K562 (cell line): Measurements from ENCODE around the gene PROKR1. TPM values are rescaled to one million over a fixed set of nuclear protein-coding genes. Genes with fewer than 3 reads are reported as not detected.

Experiments used
- ATAC-seq: fragments of 200-7000 bp; cut with Tn5 transposase; 3 replicates; pipeline ENCODE4 v1.9.1; 2020; ENCODE audit warnings: moderate library complexity
- BruUV-seq: library from RNA; stranded (reverse); fragments of 400-500 nt; replicated peaks from 2 replicates; lab custom pipeline; 2021; lab: Mats Ljungman, UMichigan
- CTCF ChIA-PET: fragments of 300-600 bp; formaldehyde crosslinking; extraction: SDS; loops from one replicate; lab custom pipeline; 2021; ENCODE audit warnings: low intra/inter-chr PET ratio; lab: Yijun Ruan, JAX
- POLR2A ChIA-PET: fragments of 300-600, 350-650 bp; sonication (Branson Sonifier 250); formaldehyde crosslinking; extraction: SDS; loops from one replicate; lab custom pipeline; 2021; ENCODE audit warnings: antibody characterized with exemption, inconsistent platforms; lab: Yijun Ruan, JAX
- DNase-seq, 4 experiments: peaks; one replicate each; pipeline versions ENCODE4 v3.0.0 to v3.0.0-alpha.2; 2011 to 2018; ENCODE audit warnings: low spot score in 3 of 4, mixed read lengths in 3 of 4; ENCODE audit errors: extremely low read depth in 1 of 4
- FAIRE-seq: peaks from 2 replicates; lab custom pipeline; 2011; peaks lifted over from hg19 to GRCh38; lab: Jason Lieb, UNC
- H2AFZ ChIP-seq: 2 replicates; pipeline ENCODE4 v1.6.0; 2011; ENCODE audit warnings: low read depth, low read length, control low read depth, inconsistent platforms
- H3K27ac ChIP-seq: fragments of 200-600 bp; 3 replicates; pipeline ENCODE4 v1.8.0; 2011; ENCODE audit warnings: low read depth, mild to moderate bottlenecking, control low read depth, inconsistent platforms, low read length, moderate library complexity, mixed read lengths; ENCODE audit errors: extremely low read depth
- H3K27me3 ChIP-seq, 2 experiments: fragments of 300-600 bp in 1 of 2; 2 replicates in 1 of 2; 3 replicates in 1 of 2; pipeline versions ENCODE4 v1.6.0 to v1.8.0; 2011; ENCODE audit warnings: inconsistent platforms in 2 of 2, low read length in 2 of 2, mild to moderate bottlenecking in 1 of 2, mixed read lengths in 1 of 2, moderate library complexity in 1 of 2; ENCODE audit not compliant: control insufficient read depth in 2 of 2, insufficient read depth in 2 of 2
- H3K36me3 ChIP-seq: fragments of 300-600 bp; 3 replicates; pipeline ENCODE4 v1.8.0; 2011; ENCODE audit warnings: mild to moderate bottlenecking, low read length, inconsistent platforms; ENCODE audit not compliant: control insufficient read depth, insufficient read depth
- H3K4me1 ChIP-seq, 2 experiments: fragments of 200-600 bp in 1 of 2; replicated peaks in 1 of 2; 2 replicates in 1 of 2; 3 replicates in 1 of 2; pipeline versions ENCODE4 v1.5.1 to v1.8.0; 2011; ENCODE audit warnings: inconsistent platforms in 2 of 2, low read length in 2 of 2, mild to moderate bottlenecking in 1 of 2, mixed read lengths in 1 of 2, moderate library complexity in 1 of 2; ENCODE audit not compliant: control insufficient read depth in 2 of 2, insufficient read depth in 2 of 2
- H3K4me2 ChIP-seq: 2 replicates; pipeline ENCODE4 v1.6.1; 2011; ENCODE audit warnings: low read length, control low read depth, inconsistent platforms, mixed read lengths; ENCODE audit not compliant: insufficient read depth
- H3K4me3 ChIP-seq: fragments of 200-600 bp; sonication (generic), shearing (Covaris generic); 2 replicates; pipeline ENCODE4 v1.5.1; 2016; ENCODE audit warnings: control low read depth, inconsistent platforms
- H3K79me2 ChIP-seq: fragments of 200-600 bp; 3 replicates; pipeline ENCODE4 v1.8.0; 2011; ENCODE audit warnings: low read length, inconsistent platforms; ENCODE audit not compliant: control insufficient read depth, insufficient read depth
- H3K9ac ChIP-seq, 2 experiments: 2 replicates each; pipeline versions ENCODE4 v1.6.0 to v1.6.1; 2011; ENCODE audit warnings: low read depth in 2 of 2, low read length in 2 of 2, control low read depth in 1 of 2, inconsistent platforms in 1 of 2, mild to moderate bottlenecking in 1 of 2, mixed read lengths in 1 of 2; ENCODE audit not compliant: insufficient read depth in 1 of 2
- H3K9me1 ChIP-seq: one replicate; pipeline ENCODE4 v1.6.0; 2011; ENCODE audit warnings: inconsistent platforms, mild to moderate bottlenecking, low read length, moderate library complexity; ENCODE audit not compliant: control insufficient read depth, insufficient read depth
- H3K9me3 ChIP-seq: replicated peaks from 2 replicates; pipeline ENCODE4 v1.5.1; 2011; ENCODE audit warnings: low read depth, low read length, inconsistent platforms; ENCODE audit not compliant: control insufficient read depth, insufficient read depth
- H4K20me1 ChIP-seq: replicated peaks from 2 replicates; pipeline ENCODE4 v1.6.1; 2011; ENCODE audit warnings: low read length, inconsistent platforms, mixed read lengths; ENCODE audit not compliant: control insufficient read depth, insufficient read depth
- ATF3 ChIP-seq, 2 experiments: fragments of 450-650 bp in 1 of 2; sonication (generic) in 1 of 2; formaldehyde crosslinking in 1 of 2; IDR thresholded peaks in 1 of 2; conservative IDR thresholded peaks in 1 of 2; 2 replicates each; pipeline versions ENCODE4 v1.6.1 to v1.8.1; 2016 to 2023; ENCODE audit warnings: mild to moderate bottlenecking in 2 of 2, moderate library complexity in 2 of 2, inconsistent platforms in 1 of 2, missing genetic modification reagents in 1 of 2
- CBX3 ChIP-seq, 2 experiments: IDR thresholded peaks; 1 replicate in 1 of 2; 2 replicates in 1 of 2; pipeline ENCODE4 v1.6.1; 2012; ENCODE audit warnings: inconsistent platforms in 2 of 2, low read length in 2 of 2, borderline replicate concordance in 1 of 2, control low read depth in 1 of 2
- CLOCK ChIP-seq: fragments of 250-450 bp; sonication (Bioruptor Pico); IDR thresholded peaks from 2 replicates; pipeline ENCODE4 v1.4.0; 2020; ENCODE audit warnings: mild to moderate bottlenecking, moderate library complexity, borderline replicate concordance
- MCM3 ChIP-seq: fragments of 450-650 bp; IDR thresholded peaks from 2 replicates; pipeline ENCODE4 v1.6.1; 2016
- NFIX ChIP-seq: fragments of 250-450 bp; sonication (Bioruptor Pico); IDR thresholded peaks from 2 replicates; pipeline ENCODE4 v1.4.0; 2020; ENCODE audit warnings: low read depth, mild to moderate bottlenecking, moderate library complexity
- ZEB2 ChIP-seq: fragments of 450-650 bp; IDR thresholded peaks from 2 replicates; pipeline ENCODE4 v1.6.1; 2016
- ZNF589 ChIP-seq: fragments of 200-800 bp; sonication (Bioruptor generic); IDR thresholded peaks from 2 replicates; pipeline ENCODE4 v1.6.1; 2016; ENCODE audit warnings: low read depth, missing genetic modification characterization, missing compliant biosample characterization
- WGBS: fragments of 100-300 bp; shearing (Covaris generic); methylation state at CpG from one replicate; pipeline ENCODE4 v1.1.6; 2016; ENCODE audit warnings: low coverage, mixed read lengths; ENCODE audit not compliant: insufficient coverage; ENCODE audit errors: missing lambda C conversion rate; 5-methylcytosine and 5-hydroxymethylcytosine counted together
- in situ Hi-C: fragments of 300-500 bp; cut with MboI; formaldehyde crosslinking; loops from 4 replicates; pipeline ENCODE4 v1.15.0; 2018; ENCODE audit warnings: inconsistent platforms, mixed read lengths
- intact Hi-C: fragments of 100-400 bp; cut with micrococcal nuclease; formaldehyde crosslinking; loops from 2 replicates; pipeline ENCODE4 v1.14.2; 2022
- polyA plus RNA-seq, 8 experiments: library from polyadenylated mRNA; depleted of rRNA in 4 of 8; stranded (reverse) in 5 of 8; unstranded in 3 of 8; fragments of >200 nt; fragmentation: Nextera tagmentation in 2 of 8; fragmentation: Illumina TruSeq in 1 of 8; extraction: Ambion mirVana in 2 of 8; extraction: Trizol in 1 of 8; gene quantifications; 2 replicates each; pipeline versions ENCODE4 v1.2.1 to v1.2.3, GENCODE V29; 2011 to 2014; ENCODE audit warnings: inconsistent platforms in 1 of 8, missing spikeins in 1 of 8
- total RNA-seq, 7 experiments: library from RNA; depleted of rRNA in 6 of 7; stranded (reverse); fragments of >200 nt in 6 of 7; fragmentation: Illumina TruSeq in 2 of 7; extraction: Trizol in 2 of 7; gene quantifications; 2 replicates each; pipeline versions ENCODE4 v1.2.1 to v1.2.3, GENCODE V29; 2011 to 2021; ENCODE audit warnings: low replicate concordance in 1 of 7

PROKR1 gene
- total and polyA plus RNA-seq, 9 of the 15 experiments (the other 6 are each of a cell fraction or from before 2014, with no cell fraction given) = 0.01 to 0.18 (median 0.09) TPM; not detected in 1

GRCh38 chr2:68695971-68696370 is 52.6 kb downstream of the PROKR1 start (continued):
- TF ChIP-seq ZEB2 = no peak

GRCh38 chr2:68696554-68696953 is 53.2 kb downstream of the PROKR1 start:
- TF ChIP-seq CBX3 (IDR thresholded peaks at IDR 0.05; ENCODE audit: borderline replicate concordance in 1 of 2, low read length in 2 of 2) (0 out of 3 replicates have a peak, but pooled peaks of 1 of the 2 experiments have one; percentile 27), ATF3 (IDR thresholded peaks at IDR 0.05) (no peak), ATF3 (CRISPR knock-in tag; conservative IDR thresholded peaks at IDR 0.05) (no peak), NFIX (no peak), CLOCK (CRISPR knock-in tag) (no peak), MCM3 (no peak), ZNF589 (CRISPR knock-in tag) (no peak)
- in situ Hi-C loops (no loop called here), intact Hi-C loops (no loop called here)
- no peak overlapping the region for H2AFZ ChIP-seq
- no peak overlapping the region for H3K4me3 ChIP-seq
- DNase-seq (no peak), ATAC-seq (no peak), FAIRE-seq (no peak)
- WGBS = 16% methylated on average over 2 of the region's 2 CpGs
- no peaks in the 10 kb centered on the region for H3K27me3 ChIP-seq
- H3K79me2 ChIP-seq = no peaks in the 10 kb centered on the region
- CTCF ChIA-PET = no interaction called here
- no peak overlapping the region for H3K9ac ChIP-seq
- no peaks in the 10 kb centered on the region for H3K9me3 ChIP-seq
- no peak overlapping the region for H3K4me2 ChIP-seq
- no peaks in the 10 kb centered on the region for H4K20me1 ChIP-seq
- no peaks in the 10 kb centered on the region for H3K36me3 ChIP-seq
- no TSS peak for BruUV-seq
- no peaks in the 10 kb centered on the region for H3K9me1 ChIP-seq
- H3K27ac ChIP-seq = no peak overlapping the region
- H3K4me1 ChIP-seq = no peaks in the 10 kb centered on the region
- POLR2A ChIA-PET = interaction anchor here (1.9 kb wide), 1 partner anchor 17 kb away, joined by 5 read pairs; no protein-coding TSS in a partner anchor
